Kidney (tissue), 14 donors: ENCODE results near the gene PKD1L1. TPM values are rescaled to one million over a fixed set of nuclear protein-coding genes. Genes with fewer than 3 reads are reported as not detected.

Source experiments
- DNase-seq, 5 donors: peaks; one replicate each; pipeline ENCODE4 v3.0.0-alpha.2; 2013 to 2020
- FAIRE-seq: peaks from 2 replicates; lab custom pipeline; 2012; peaks lifted over from hg19 to GRCh38; lab: Jason Lieb, UNC
- H3K27ac ChIP-seq, 2 donors: one replicate each; pipeline ENCODE4 v1.7.0; 2013; ENCODE audit warnings: low read depth in 2 of 2, low read length in 2 of 2, inconsistent platforms in 1 of 2
- H3K27me3 ChIP-seq: one replicate; pipeline ENCODE4 v1.7.1; 2013; ENCODE audit warnings: low read length, inconsistent platforms; ENCODE audit not compliant: control insufficient read depth, insufficient read depth
- H3K36me3 ChIP-seq, 3 donors: one replicate each; pipeline versions ENCODE4 v1.7.0 to v1.7.1; 2013; ENCODE audit warnings: low read length in 3 of 3, control low read depth in 1 of 3, inconsistent platforms in 1 of 3; ENCODE audit not compliant: insufficient read depth in 3 of 3, control insufficient read depth in 2 of 3
- H3K4me1 ChIP-seq, 3 donors: one replicate each; pipeline versions ENCODE4 v1.7.0 to v1.7.1; 2013; ENCODE audit warnings: low read length in 3 of 3, inconsistent platforms in 1 of 3, low read depth in 1 of 3; ENCODE audit not compliant: control insufficient read depth in 2 of 3, insufficient read depth in 2 of 3
- H3K4me3 ChIP-seq, 3 donors: one replicate each; pipeline versions ENCODE4 v1.7.0 to v1.8.1; 2013; ENCODE audit warnings: low read length in 3 of 3, control low read depth in 1 of 3, inconsistent platforms in 1 of 3
- H3K9ac ChIP-seq, 3 donors: one replicate each; pipeline versions ENCODE4 v1.7.0 to v1.7.1; 2013; ENCODE audit warnings: low read length in 3 of 3, control low read depth in 1 of 3, inconsistent platforms in 1 of 3
- H3K9me3 ChIP-seq, 3 donors: one replicate each; pipeline versions ENCODE4 v1.7.0 to v1.7.1; 2013; ENCODE audit warnings: low read length in 3 of 3, control low read depth in 1 of 3, inconsistent platforms in 1 of 3; ENCODE audit not compliant: control insufficient read depth in 2 of 3, insufficient read depth in 1 of 3
- intact Hi-C: fragments of 100-400 bp; cut with DNase I; formaldehyde crosslinking; loops from one replicate; pipeline ENCODE4 v1.11.1; 2022
- polyA plus RNA-seq: library from polyadenylated mRNA; stranded (reverse); fragments of 350-450 nt; fragmentation: Illumina TruSeq; extraction: RNeasy Lipid Tissue Mini Kit (QIAGEN cat#74804); gene quantifications from one replicate; pipeline ENCODE4 v1.2.3, GENCODE V29; 2014; ENCODE audit warnings: low read depth, low replicate concordance; ENCODE audit not compliant: insufficient read depth
- total RNA-seq: library from RNA; stranded (reverse); fragmentation: NEBNext Ultra II Directional; extraction: Animal tissue kit (Norgen Biotek cat#: 25700); gene quantifications from one replicate; pipeline ENCODE4 v1.2.1, GENCODE V29; 2021
- TF ChIP-seq, protein P1 (sequence below): IDR thresholded peaks from 3 replicates; pipeline ENCODE4 v1.5.1; 2012; ENCODE audit warnings: mild to moderate bottlenecking, moderate library complexity, borderline replicate concordance; ENCODE audit not compliant: insufficient read depth; ENCODE audit errors: extremely low read depth
- donor health status: control.
- donor health status: control.
- donor health status: control.
- donor health status: control.
- donor health status: control.
- donor health status: DM: yes; HTN: yes; CAD: no.
- donor health status: Normal renal cell carcinoma (clear cell type).

The PKD1L1 gene
- total and polyA plus RNA-seq, 2 donors from 2014 or later, result 0.32 to 0.82 TPM

DNA sequence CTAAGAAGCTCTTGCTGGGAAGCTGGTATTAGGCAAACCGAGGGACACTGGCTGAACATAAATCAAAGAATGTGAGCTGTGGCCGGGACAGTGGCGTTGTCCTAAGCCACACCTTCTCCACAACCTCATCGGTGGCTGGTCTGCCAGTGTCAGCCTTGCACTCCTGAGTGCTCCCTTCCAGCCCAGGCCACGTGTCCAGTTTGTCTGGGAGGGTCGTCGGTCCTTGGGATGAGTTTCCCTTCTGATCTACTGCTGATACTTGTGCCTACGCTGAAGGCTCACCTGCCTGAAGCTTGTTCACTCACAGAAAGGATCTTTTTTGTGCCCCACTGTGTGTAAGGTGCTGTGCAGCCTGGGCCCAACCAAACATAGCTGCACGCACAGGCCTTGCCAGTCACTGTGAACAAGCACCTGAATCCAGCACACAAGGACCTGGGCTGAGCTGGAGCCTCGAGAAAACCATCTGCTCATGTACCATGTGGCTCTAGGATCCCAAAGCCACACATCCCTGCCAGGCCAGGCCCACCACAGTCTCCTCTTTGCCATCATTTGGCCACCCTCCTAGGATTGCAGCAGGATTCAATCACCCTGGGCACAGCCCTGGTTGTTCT lies 116.1 kb downstream of the PKD1L1 start:
- Histone ChIP-seq H3K9ac (no peak overlapping the region), H3K27me3 (no peaks in the 10 kb centered on the region), H3K4me1 (no peaks in the 10 kb centered on the region), H3K27ac (no peak overlapping the region), H3K36me3 (no peaks in the 10 kb centered on the region), H3K9me3 (no peaks in the 10 kb centered on the region), H3K4me3 (no peak overlapping the region)
- FAIRE-seq (no peak), DNase-seq (no peak)
- TF ChIP-seq, protein P1, sequence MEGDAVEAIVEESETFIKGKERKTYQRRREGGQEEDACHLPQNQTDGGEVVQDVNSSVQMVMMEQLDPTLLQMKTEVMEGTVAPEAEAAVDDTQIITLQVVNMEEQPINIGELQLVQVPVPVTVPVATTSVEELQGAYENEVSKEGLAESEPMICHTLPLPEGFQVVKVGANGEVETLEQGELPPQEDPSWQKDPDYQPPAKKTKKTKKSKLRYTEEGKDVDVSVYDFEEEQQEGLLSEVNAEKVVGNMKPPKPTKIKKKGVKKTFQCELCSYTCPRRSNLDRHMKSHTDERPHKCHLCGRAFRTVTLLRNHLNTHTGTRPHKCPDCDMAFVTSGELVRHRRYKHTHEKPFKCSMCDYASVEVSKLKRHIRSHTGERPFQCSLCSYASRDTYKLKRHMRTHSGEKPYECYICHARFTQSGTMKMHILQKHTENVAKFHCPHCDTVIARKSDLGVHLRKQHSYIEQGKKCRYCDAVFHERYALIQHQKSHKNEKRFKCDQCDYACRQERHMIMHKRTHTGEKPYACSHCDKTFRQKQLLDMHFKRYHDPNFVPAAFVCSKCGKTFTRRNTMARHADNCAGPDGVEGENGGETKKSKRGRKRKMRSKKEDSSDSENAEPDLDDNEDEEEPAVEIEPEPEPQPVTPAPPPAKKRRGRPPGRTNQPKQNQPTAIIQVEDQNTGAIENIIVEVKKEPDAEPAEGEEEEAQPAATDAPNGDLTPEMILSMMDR, result no peak
- intact Hi-C loops, result no loop called here

DNA sequence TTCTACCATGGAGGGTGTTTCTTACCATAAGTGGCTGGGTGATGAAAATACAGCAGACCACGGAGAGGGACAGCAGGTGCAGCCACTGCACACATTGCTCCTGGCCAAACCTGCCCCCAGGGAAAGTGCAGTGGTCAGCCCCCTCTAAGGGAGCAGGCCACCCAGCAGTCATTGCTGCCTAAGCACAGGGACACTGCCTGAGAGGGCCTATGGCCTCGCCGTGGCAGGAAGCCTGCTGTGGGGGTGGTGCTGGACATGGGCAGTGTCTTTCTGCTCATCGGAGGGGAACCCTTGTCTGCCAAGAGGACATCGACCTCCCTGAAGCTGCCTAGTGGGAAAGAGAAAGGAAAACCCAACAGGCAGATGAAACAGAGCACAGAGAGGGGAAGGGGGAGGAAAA lies 118.3 kb downstream of the PKD1L1 start:
- H3K9me3 ChIP-seq, result no peaks in the 10 kb centered on the region
- H3K4me3 ChIP-seq, result no peak overlapping the region
- TF ChIP-seq, protein P1, result no peak
- H3K27ac ChIP-seq, result no peak overlapping the region
- no peaks in the 10 kb centered on the region for H3K27me3 ChIP-seq
- H3K9ac ChIP-seq, result no peak overlapping the region
- H3K36me3 ChIP-seq, result no peaks in the 10 kb centered on the region
- H3K4me1 ChIP-seq, result no peaks in the 10 kb centered on the region
- FAIRE-seq, result no peak
- intact Hi-C loops, result no loop called here
- DNase-seq, result peak in 1 of 5 donors; percentile 34

DNA sequence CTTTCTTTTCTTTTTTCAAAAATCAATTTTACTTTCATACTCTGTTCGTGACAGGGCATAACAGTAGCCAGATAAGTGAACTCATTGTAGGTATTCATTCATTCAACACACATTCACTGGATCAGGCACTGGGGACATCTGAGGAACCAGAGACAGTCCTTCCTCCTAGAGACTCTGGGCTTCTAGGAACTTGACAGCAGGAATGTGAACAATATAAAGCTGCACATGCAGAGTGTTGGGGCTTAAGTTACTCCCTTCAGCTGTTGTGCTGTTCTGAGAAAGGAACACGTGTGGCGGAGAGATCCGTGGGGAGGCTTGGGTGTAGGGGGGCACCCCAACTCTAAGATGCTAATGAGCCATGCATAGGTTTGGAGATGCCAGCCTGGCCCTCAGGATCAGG lies 120.4 kb downstream of the PKD1L1 start:
- Histone ChIP-seq H3K9me3 (no peaks in the 10 kb centered on the region), H3K27ac (no peak overlapping the region), H3K4me3 (no peak overlapping the region), H3K9ac (no peak overlapping the region), H3K4me1 (no peaks in the 10 kb centered on the region), H3K36me3 (no peaks in the 10 kb centered on the region), H3K27me3 (no peaks in the 10 kb centered on the region)
- FAIRE-seq (no peak), DNase-seq (peak in 2 of 5 donors; percentile 26 to 56)
- TF ChIP-seq, protein P1, result no peak
- intact Hi-C loops, result loop anchor here (10.0 kb wide), 1 partner anchor 393 kb away; no protein-coding TSS in a partner anchor
